C4-2B (cell line): ENCODE results near the gene GALNT2.

Experiments used
- ZFX ChIP-seq: fragments of 450-650 bp; IDR thresholded peaks from 2 replicates; pipeline ENCODE4 v1.6.1; 2017
- TF ChIP-seq, protein P1 (sequence below): fragments of 450-650 bp; conservative IDR thresholded peaks from 2 replicates; pipeline ENCODE4 v1.5.1; 2017; ENCODE audit warnings: mild to moderate bottlenecking

DNA sequence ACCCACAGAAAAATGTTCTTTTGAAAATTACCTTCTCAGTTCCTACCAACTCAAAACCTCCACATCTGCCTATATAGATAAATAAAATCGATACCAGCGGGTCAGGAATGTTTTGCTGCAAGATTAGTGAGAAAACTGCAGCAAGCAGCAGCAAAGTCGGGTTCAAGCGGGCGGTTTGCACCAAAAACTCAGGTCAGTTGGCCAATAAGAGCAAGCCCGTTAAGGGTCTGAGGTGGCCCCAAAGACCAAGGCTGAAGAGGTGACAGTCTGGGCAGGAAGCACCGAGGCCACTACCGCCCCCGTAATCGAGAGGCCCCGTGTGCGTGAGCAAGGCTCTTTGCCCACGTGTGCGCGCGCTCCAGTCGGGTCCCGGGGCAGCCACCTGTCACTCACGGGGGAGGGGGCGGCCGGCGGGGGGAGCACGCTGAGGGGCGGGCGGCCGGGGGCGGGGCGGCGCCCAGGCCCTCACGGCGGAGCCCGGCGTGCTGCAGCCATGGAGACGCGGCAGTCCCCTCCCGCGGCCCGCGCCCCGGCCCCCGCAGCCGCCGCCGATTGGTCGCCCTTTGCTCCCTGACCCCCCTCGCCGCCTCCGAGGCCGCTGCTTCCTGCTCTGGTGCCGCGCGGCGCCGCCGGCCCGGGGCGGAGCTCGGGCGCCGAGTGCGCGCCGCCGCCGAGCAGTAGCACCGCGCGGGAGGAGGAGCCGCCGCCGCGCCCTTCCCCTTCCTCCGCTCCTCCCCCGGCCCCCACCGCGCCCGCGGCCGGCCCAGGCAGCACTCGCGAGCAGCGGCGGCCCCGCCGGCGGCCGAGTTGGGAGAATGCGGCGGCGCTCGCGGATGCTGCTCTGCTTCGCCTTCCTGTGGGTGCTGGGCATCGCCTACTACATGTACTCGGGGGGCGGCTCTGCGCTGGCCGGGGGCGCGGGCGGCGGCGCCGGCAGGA, at the start of gene GALNT2:
- TF ChIP-seq, protein P1, sequence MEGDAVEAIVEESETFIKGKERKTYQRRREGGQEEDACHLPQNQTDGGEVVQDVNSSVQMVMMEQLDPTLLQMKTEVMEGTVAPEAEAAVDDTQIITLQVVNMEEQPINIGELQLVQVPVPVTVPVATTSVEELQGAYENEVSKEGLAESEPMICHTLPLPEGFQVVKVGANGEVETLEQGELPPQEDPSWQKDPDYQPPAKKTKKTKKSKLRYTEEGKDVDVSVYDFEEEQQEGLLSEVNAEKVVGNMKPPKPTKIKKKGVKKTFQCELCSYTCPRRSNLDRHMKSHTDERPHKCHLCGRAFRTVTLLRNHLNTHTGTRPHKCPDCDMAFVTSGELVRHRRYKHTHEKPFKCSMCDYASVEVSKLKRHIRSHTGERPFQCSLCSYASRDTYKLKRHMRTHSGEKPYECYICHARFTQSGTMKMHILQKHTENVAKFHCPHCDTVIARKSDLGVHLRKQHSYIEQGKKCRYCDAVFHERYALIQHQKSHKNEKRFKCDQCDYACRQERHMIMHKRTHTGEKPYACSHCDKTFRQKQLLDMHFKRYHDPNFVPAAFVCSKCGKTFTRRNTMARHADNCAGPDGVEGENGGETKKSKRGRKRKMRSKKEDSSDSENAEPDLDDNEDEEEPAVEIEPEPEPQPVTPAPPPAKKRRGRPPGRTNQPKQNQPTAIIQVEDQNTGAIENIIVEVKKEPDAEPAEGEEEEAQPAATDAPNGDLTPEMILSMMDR = peak; percentile 8
- peak; percentile 34 for TF ChIP-seq ZFX
